Measurements from ENCODE around the gene TEAD3.

Gene TEAD3

DNA sequence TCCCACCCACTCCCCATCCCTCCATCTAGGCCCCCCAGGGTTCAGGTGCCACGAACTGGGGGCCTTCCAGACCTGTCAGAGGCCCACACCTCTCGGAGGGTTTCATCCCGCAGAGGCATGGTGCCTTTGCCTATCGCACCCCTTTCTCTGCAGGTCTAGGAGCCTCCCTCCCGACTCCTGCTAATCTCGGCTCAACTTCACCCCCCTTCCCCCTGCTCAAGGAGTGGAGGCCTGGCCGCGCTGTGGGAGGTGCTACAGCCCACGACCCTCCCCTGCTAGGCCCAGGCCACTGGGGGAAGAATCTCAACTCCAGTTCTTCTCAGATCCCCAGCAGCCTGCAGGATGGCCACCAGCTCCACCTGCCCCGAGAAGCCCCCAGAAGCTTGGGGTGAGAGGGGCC is 15.9 kb upstream of the TEAD3 start, which contains the start of gene TULP1:
Gene TULP1 (minus strand): TSS at position 157 of the 400 bp plus-strand sequence. CDS start 38 bp downstream, at position 119.
- DNase-seq (ENCODE audit: low spot score): no peak

DNA sequence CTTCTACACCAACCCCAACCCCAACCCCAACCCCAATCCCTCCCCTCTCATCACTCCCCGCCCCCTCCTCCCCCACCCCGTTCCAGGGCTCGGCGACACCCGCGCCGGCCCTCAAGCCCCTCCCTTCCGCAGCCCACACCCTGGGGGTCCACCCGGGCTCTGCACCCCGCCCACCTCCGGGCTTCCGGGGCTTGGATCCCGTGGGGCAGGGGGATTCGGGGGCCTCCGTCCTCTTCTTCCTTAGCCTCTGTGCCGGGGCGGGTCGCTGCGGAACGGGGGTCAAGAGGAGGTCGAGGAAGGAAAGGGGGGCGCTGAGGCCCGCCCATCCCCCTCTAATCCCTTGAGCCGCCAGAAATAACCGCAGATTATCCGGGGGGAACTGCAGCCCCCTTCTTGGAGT is 15.1 kb upstream of the TEAD3 start:
- DNase-seq (ENCODE audit: low spot score): no peak

DNA sequence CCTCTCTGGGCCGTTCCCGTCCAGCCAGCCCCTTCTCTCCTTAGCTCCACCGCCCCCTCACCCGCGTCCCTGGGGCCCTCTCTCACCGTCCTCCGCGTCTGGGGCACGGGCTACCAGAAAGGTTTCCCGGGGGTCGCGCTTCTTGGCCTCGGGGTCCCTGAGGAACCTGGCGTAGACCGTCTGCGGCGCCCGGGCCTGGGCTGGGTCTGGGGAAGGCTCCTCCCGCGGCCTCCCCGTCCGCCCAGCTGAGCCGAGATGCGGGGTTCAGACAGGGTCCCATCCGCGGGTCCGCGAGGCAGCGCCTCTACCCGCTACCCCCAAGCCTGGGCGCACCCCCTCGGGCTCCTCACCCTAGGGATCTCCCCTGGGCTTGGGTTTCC is 14.7 kb upstream of the TEAD3 start:
- DNase-seq (ENCODE audit: low spot score): no peak

DNA sequence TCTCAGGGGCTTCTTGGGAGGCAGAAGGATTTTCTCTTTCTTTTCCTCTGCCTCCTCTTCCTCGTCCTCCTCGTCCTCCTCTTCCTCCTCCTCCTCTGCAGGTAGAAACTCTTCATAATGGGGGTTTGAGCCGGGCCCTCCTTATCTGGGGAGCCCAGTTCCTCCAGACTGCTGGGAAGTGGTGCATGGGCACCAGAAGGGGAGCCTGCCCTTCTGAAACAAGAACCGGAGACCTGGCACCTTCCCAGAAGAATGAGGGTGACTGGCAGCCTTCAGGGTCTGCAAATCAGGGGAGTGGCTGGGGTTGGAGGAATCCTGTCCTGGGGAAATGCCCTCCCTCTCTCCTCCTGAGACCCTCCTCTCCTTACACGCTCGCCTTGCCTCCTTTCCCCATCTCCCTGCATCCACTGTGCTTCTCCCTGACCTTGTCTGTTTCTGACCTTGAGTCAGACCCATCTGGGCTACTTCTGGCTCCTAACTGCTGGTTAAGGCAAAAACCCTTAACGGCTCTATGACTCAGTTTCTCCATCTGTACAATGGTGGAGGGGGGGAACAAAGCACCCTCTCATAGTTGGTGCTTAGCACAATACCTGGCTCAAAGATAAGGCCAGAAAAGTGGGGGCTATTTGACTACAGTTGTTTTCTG is 14.2 kb upstream of the TEAD3 start:
- DNase-seq (ENCODE audit: low spot score): no peak

DNA sequence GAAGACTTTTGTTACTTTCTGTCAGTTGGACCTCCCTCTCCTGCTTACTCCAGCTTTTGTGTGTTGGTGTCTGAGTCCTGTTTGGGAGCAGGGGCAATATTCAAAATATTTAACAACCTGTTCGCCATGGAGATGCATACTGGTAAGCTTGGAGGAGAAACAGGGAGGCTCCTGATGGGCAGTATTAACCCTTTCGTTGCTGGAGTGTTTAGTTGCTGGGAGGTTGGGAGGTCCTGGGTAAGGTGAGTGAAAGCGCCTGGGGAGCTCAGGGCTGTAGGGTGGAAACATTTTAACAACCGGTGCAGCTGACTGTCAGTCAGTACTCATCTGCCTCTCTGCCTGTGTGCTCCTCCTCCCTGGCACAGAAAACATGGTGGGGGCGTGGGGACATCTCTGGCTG is 11.7 kb upstream of the TEAD3 start:
- DNase-seq (ENCODE audit: low spot score): no peak

DNA sequence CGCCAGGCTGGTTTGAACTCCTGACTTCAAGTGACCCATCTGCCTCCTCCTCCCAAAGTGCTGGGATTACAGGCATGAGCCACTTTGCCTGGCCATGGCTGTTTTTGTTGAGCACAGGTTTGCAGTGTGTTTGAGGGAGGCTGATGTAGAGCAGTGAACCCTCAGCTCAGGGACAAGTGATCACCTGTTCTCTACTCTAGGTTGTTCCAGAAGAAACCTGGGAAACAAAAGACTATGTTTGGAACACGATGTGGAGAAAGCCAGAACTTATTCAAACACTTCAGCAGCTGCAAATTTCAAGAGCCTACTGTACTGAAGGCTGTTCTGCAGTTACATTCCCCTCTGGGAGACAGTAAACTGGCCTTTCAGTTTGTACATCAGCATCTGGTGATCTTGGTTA is 11.1 kb upstream of the TEAD3 start:
- DNase-seq (ENCODE audit: low spot score): no peak

DNA sequence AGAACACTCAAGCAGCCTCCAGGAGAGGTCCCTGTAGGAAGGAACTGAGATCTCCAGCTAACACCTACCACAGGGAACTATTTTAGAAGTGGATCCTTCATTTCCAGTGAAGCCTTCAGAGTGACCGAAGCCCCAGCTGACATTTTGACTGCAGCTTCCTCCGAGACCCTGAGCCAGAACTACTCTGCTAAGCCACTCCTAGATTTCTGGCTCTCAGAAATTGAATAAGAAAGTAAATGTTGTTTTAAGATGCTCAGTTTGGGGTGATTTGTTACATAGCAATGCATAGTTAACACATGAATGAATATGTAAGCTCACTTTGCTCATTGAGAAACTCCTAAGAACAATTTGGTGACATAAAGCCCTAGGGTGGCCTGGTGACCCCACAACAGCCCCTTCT is 10.3 kb upstream of the TEAD3 start:
- no peak for DNase-seq (ENCODE audit: low spot score)

DNA sequence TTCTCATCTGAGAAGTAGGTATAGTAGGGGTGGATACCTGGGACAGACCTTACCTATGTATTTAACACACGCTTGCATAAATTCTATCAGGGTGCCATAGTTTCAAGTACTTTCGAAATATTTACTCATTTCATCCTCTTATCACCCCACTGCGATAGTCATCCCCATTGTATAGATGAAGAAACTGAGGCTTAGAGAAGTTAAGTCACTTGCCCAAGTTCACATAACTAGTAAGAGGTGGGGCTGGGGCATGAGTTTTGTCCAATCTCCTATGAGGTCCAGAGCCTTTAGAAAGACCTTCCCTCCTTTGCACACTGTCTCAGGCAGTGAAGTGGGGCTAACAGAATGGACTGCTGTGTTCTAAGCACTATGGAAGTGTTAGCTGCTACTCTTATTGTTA is 9.7 kb upstream of the TEAD3 start:
- no peak for DNase-seq (ENCODE audit: low spot score)

DNA sequence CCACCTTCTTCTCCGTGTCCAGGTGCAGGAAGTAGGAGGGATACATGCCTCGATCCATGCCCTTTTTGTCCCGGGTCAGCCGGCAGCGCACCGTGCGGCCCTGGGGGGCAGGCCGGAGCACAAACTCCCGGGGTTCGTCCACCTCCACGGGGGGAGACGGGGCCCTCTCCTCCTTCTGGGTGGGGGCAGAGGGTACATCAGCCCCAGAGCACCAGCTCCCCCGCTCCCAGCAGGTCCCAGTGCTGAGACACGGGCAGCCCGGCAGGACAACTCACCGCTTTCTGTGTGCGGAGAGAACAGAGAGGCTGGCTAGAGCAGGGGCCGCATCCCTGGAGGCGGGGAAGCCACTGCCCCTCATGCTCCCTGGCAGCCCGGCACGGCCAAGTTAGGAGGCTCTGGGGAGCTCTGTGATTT is 9.1 kb upstream of the TEAD3 start:
- DNase-seq (ENCODE audit: low spot score): no peak

DNA sequence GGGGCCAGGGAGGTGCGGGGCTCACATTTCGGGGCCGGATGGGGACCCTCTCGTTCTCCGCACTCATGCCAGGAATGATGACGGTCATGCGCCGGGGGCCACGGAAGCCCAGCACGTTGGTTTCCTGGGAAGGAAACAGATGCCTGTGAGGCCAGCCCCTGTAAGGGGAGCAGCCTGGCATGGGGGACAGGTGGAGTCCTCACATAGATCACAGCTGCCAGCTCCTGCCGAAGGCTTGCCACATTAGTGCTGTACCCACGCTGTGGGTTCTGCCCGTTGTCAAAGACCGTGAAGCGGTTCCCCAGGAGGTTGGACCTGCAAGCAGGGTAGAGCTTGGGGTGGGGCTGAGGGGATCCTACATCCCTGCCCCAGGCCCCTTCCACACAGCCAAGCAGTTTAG is 6.7 kb upstream of the TEAD3 start:
- no peak for DNase-seq (ENCODE audit: low spot score)

DNA sequence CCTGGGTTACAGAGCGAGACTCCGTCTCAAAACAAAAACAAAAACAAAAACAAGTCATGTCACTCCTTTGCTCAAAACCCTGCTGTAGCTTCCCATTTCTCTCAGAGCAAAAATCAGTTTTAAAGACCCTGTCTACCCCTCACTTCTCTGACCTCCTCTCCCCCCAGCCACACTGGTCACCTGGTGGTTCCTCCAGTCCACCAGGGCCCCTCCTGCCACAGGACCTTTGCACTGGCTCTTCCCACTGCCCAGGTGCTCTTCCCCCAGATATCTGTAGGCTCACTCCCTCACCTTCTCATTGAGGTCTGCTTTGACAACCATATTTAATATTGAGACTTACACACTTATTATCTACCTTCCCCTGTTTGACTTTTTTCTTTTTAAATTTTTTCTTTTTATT is 4.9 kb upstream of the TEAD3 start:
- no peak for DNase-seq (ENCODE audit: low spot score)

DNA sequence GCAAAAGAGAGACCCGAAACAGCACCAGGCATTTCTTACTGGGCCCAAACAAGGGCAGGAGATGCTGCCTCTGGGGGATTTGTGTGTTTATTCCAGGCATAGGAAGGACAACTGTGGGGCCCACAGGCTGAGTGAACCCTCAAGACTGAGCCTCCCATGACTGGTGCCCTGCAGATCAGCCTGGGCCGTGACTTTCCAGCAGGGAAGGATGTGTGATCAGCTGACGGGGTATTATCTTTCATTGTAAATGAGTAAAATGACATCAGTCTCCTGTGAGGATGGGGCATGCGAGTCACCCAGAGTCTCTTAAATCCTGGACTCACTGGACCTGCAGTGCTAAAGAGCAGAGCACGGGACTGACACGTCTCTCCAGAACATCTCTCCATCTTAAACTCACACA is 3.9 kb upstream of the TEAD3 start:
- peak; percentile 26 for DNase-seq (ENCODE audit: low spot score)

DNA sequence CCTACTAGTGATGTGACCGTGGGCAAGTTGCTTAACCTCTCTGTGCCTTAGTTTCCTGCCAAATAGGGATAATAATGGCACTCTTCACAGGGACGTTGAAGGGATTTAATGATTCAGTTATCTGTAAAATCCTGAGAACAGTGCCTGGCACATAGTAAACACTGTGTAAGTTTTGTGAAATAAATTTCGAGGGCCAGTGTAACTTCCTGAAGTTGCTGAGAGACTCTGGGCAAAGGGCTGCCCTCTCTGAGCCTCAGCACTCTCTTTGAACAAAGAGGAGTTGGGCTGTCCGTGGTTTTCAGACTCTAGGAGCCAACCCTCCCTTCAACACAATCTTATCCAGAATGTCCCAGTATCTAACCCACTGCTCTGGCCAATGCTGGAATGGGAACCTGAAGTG is 2.5 kb upstream of the TEAD3 start:
- no peak for DNase-seq (ENCODE audit: low spot score)

DNA sequence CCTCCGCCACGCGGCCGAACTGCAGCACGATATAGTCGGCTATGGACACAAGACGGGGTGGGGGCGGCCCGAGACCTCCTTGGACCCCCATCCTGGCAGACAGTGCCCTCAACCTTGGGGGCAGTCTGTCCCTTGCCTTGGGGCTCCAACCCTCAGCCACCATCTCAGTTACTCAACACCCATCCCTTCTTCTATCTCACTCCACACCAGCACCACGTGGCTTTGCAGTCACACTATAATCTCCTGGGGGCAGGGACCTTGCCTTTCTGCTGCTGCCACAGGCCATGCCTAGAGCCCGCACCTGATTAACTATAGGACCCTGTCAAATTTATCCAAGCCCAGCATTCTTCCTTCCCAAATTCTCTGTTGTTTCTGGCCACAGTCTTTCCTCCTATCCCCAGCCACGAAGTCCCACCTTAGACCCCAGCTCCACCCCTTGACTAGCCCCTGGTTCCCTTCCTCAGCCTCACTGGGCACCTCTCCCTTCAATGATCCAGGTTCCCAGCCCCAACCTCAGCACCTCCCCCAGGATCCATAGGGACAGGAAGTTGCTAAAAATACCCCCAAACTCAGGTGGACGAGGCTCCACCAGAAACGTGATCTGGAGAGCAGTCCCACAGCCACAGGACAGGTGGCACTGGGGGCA is 1.7 kb upstream of the TEAD3 start:
- no peak for DNase-seq (ENCODE audit: low spot score)

DNA sequence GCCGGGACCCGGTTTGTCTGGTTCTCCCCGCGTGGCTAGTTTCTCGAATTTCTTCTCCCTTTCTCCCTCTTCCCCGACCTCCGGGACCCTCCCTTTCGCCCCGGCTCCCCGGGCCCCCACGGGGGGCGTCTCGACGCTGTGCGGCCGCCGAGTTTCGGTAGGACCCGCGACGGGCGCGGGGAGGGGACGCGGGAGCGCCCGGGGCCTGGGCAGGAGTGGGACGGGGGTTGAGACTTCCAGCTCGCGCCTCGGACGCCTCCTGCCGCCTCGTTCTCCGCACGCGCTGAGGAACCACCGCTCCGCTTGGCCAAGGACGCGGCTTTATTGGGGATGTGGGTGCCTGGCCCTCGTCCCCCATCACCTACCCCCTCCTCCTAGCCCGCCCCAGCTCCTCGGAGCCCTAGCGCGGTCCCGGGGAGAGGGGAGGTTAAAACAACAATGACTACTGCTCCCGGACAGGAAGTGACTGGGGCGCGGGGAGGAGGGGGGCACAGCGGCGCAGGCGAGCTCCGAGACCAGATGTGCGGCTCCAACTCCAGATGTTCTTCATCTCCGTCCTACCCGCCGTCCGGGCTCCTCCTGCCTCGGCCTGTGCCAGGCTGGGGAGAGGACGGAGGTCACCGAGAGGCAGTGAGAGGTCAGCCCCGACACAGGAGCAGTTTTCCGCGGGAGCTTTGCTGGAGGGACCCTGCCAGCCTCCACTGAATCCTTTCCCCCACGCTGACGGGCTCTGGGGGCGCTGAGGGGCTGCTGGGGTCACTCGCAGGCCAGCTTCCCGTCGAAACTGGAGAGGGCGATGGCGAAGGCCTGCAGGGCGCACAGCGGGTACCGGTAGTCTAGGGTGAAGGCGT is 917 bp upstream of the TEAD3 start:
- peak; percentile 31 for DNase-seq (ENCODE audit: low spot score)

DNA sequence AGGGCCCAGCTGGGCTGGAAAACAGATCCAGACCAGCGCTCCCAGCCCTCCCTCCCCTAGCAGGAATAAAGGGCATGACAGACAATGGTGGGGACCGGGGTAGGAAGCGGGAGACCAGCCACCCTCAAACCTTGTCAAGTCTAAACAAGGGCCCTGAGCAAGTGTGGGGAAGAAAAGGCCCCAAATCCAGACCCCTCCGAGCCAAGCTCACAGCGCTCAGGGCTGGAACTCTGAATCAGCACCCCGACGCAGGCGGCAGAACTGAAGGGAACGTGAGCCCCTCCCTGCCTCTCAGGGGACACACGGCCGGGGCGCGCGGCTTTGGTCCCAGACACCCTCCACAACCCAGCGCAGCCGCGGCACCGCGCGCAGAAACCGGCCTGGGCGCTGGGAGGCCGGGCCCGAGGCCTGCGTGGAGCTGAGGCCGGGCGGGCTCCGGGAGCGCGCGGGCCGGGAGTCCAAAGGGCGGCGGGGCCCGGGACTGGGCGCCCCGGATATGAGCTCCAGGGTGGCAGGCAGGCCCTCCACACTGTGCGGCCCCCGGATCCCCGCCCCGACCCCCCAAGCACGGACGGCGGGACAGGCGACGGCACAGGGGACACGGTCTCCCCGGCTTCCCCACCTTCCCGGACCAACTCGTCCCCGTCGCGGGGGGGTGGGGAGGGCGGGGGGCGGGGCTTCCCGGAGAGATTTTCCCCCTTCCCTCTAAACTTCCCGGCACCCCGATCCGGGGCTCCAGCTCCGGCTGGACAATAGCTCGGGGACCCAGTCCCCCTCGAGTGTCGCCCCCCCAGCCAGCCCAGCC is 641 bp downstream of the TEAD3 start:
- DNase-seq (ENCODE audit: low spot score): peak; percentile 36

DNA sequence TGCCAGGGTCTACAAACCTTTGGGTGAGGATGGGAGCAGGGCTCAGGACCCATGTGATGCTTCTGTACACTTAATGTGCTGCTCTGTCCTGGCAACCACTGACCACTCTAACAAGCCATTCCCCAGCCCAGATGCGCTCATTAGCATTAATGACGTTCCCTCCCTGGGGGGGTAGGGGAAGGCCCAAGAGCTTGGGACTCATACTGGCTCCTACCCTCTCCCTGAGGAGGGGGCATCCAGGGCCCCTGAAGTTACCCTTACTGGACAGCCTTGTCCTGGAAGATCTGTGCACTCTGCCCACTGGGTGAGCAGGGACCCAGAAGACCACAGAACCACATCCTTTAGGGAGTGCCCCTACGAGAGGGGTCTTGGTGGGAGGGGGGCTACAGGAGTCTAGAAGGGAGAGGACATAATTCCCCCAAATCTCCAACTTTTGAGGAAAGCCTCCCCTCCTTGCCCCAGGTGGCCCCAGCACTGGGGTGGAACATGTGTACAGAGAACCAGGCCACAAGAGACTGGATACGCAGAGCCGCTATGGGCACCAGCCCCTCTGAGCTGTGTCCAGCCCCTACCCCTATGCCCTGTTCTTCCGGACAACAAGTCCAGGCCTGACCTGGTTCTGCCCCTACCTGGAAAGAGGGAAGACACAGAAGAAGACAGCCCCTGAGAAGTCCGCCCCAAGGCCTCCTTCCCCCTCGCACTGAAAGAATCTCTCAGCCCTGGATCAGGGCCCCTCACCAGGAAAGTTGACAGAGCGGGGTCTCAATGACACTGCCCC is 1.4 kb downstream of the TEAD3 start:
- no peak for DNase-seq (ENCODE audit: low spot score)

DNA sequence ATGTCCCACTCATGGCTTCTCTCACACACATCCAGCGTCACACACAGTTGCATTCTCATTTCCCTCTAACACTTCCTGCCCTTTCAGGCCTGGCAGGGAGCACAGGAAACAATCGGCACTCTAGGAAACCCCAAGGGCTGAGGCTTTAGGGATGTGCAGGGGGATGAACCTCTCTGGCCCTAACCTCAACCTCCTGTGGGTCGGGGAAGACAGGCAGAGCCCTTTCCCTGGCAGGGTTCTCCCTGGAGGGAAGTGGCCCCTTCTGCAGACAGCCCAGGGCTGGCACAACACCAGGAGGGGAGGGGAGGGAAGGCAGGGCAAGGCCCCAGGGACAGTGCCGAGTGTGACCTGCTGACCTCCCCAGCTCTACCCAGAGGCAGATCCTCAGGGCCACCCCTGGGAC is 2.7 kb downstream of the TEAD3 start:
- DNase-seq (ENCODE audit: low spot score): no peak

DNA sequence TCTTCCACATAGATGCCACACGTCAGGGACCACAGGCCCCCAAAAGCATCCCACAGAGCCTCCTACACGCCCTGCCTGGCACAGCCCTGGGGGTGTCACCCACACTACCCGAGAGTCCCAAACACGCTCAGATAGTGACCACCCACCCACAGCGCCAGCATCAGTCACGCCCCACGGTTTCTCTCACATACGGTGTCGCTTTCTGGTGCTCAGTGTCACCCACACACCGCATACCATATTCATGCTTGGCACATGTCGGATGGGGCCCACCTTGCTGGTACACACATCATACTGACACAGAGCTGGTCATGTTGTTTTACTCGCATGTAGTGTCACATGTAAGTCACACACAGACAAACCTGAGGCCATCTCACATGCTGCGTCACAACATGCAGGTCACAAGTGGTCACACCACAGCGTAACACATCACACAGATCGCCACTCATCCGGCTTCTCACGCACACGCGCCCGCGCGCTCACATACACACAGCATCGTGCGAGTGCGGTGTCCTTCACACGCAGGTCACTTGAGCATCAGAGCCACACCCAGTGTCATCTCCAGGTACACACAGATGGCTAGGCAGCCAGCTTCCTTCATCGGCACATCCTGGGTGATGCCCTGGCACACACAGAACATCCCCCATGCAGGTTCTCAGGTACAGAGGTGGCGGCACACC is 3.4 kb downstream of the TEAD3 start:
- no peak for DNase-seq (ENCODE audit: low spot score)

DNA sequence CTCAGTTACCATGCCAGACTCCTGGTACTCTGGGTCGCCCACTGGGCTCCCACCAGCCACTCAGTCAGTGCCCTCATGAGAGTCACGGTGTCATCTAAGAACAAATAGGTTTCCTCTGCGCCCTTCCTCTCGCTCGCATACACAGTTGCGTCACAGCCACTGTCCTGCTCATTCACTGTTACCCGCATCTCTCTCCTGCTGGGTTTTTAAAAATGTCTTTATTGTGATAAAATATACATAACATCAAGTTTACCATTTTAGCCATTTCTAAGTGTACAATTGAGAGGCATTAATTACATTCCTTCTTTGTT is 4.0 kb downstream of the TEAD3 start:
- DNase-seq (ENCODE audit: low spot score): no peak

All from SW480 (cell line).